GM12872 (cell line): Measurements from ENCODE around the gene KCNB1.

ENCODE experiments used
- CTCF ChIP-seq: IDR thresholded peaks from 3 replicates; pipeline ENCODE4 v1.5.1; 2011; ENCODE audit warnings: low read depth, mild to moderate bottlenecking, low read length, moderate library complexity; ENCODE audit not compliant: insufficient read depth

The KCNB1 gene

GRCh38 chr20:49511788-49512525, 29.5 kb upstream of the KCNB1 start:
- no peak for TF ChIP-seq CTCF

GRCh38 chr20:49510562-49511122, 28.2 kb upstream of the KCNB1 start:
- no peak for TF ChIP-seq CTCF

GRCh38 chr20:49508435-49509199, 26.1 kb upstream of the KCNB1 start:
- TF ChIP-seq CTCF, result peak; percentile 57

GRCh38 chr20:49507741-49508434, 25.4 kb upstream of the KCNB1 start:
- no peak for TF ChIP-seq CTCF

- no peak for TF ChIP-seq CTCF
Measured at GRCh38 chr20:49505518-49505917, 23.1 kb upstream of the KCNB1 start.

GRCh38 chr20:49503176-49503575, 20.7 kb upstream of the KCNB1 start:
- TF ChIP-seq CTCF, result no peak

GRCh38 chr20:49501917-49502316, 19.4 kb upstream of the KCNB1 start:
- no peak for TF ChIP-seq CTCF
